PFSK-1 (cell line): Measurements from ENCODE around the gene YWHAB.

Source experiments
- FOXP2 ChIP-seq: optimal IDR thresholded peaks from 2 replicates; pipeline ENCODE3; 2011; ENCODE audit warnings: borderline replicate concordance, control low read depth, inconsistent platforms; ENCODE audit not compliant: insufficient read depth; ENCODE audit errors: extremely low read length, extremely low read depth
- POLR2AphosphoS5 ChIP-seq: IDR thresholded peaks from 2 replicates; pipeline ENCODE4 v1.6.1; 2012; ENCODE audit warnings: low read depth, mild to moderate bottlenecking, control low read depth, low read length, moderate library complexity
- REST ChIP-seq, 2 experiments: IDR thresholded peaks; 2 replicates each; pipeline versions ENCODE4 v1.6.1 to v1.8.0; 2011 to 2012; ENCODE audit warnings: low read depth in 2 of 2, low read length in 2 of 2, control low read depth in 1 of 2, inconsistent platforms in 1 of 2, mild to moderate bottlenecking in 1 of 2, moderate library complexity in 1 of 2; ENCODE audit not compliant: insufficient read depth in 1 of 2
- SIN3A ChIP-seq: IDR thresholded peaks from 2 replicates; pipeline ENCODE4 v1.6.1; 2012; ENCODE audit warnings: mild to moderate bottlenecking, low read length, moderate library complexity, borderline replicate concordance; ENCODE audit not compliant: insufficient read depth
- TAF1 ChIP-seq: IDR thresholded peaks from 2 replicates; pipeline ENCODE4 v1.6.1; 2012; ENCODE audit warnings: low read length, control low read depth, borderline replicate concordance; ENCODE audit not compliant: insufficient read depth

GRCh38 chr20:44928595-44928994 is 43.1 kb downstream of the YWHAB start:
- no peak for TF ChIP-seq SIN3A
- no peak for TF ChIP-seq POLR2AphosphoS5
- no peak for TF ChIP-seq FOXP2
- no peak for TF ChIP-seq REST (IDR thresholded peaks at IDR 0.05; ENCODE audit: insufficient read depth in 1 of 2, low read depth in 2 of 2, low read length in 2 of 2)
- no peak for TF ChIP-seq TAF1
